Liver (tissue), 9 donors: ENCODE results near the gene MTRF1L. TPM values are rescaled to one million over a fixed set of nuclear protein-coding genes. Genes with fewer than 3 reads are reported as not detected.
"Not testable (repeated sequence)": the region's sequence is repeated elsewhere in the genome, so short reads cannot be mapped to it uniquely, and the experiment has no call there.

Experiments
- DNase-seq: peaks from one replicate; pipeline ENCODE4 v3.0.0-alpha.2; 2017; ENCODE audit warnings: low spot score
- H3K27ac ChIP-seq, 2 donors: one replicate each; pipeline ENCODE4 v1.7.0; 2013; ENCODE audit warnings: inconsistent platforms in 2 of 2, low read length in 2 of 2, control low read depth in 1 of 2, low read depth in 1 of 2, mild to moderate bottlenecking in 1 of 2
- H3K27me3 ChIP-seq, 4 donors: one replicate each; pipeline versions ENCODE4 v1.6.1 to v1.7.0; 2013; ENCODE audit warnings: low read length in 3 of 4, inconsistent platforms in 1 of 4, mild to moderate bottlenecking in 1 of 4, moderate library complexity in 1 of 4; ENCODE audit not compliant: control insufficient read depth in 4 of 4, insufficient read depth in 4 of 4
- H3K36me3 ChIP-seq, 4 donors: one replicate each; pipeline versions ENCODE4 v1.6.1 to v1.7.0; 2013; ENCODE audit warnings: low read length in 3 of 4, mild to moderate bottlenecking in 3 of 4, low read depth in 1 of 4, moderate library complexity in 1 of 4; ENCODE audit not compliant: control insufficient read depth in 4 of 4, insufficient read depth in 3 of 4
- H3K4me1 ChIP-seq, 4 donors: one replicate each; pipeline versions ENCODE4 v1.6.1 to v1.7.0; 2013; ENCODE audit warnings: low read length in 3 of 4, mild to moderate bottlenecking in 3 of 4, moderate library complexity in 1 of 4; ENCODE audit not compliant: control insufficient read depth in 4 of 4, insufficient read depth in 4 of 4
- H3K4me3 ChIP-seq, 3 donors: one replicate each; pipeline versions ENCODE4 v1.6.1 to v1.7.0; 2013; ENCODE audit warnings: low read length in 3 of 3, control low read depth in 1 of 3, low read depth in 1 of 3, mild to moderate bottlenecking in 1 of 3
- H3K9ac ChIP-seq, 2 donors: one replicate each; pipeline ENCODE4 v1.7.0; 2013; ENCODE audit warnings: low read length in 2 of 2, mild to moderate bottlenecking in 2 of 2, moderate library complexity in 2 of 2, control low read depth in 1 of 2, low read depth in 1 of 2
- H3K9me3 ChIP-seq, 4 donors: one replicate each; pipeline versions ENCODE4 v1.6.1 to v1.7.0; 2013; ENCODE audit warnings: low read length in 3 of 4; ENCODE audit not compliant: control insufficient read depth in 4 of 4
- FOXA1 ChIP-seq: IDR thresholded peaks from 2 replicates; pipeline ENCODE4 v1.6.1; 2016; ENCODE audit warnings: antibody characterized with exemption
- GABPA ChIP-seq, 2 donors: IDR thresholded peaks in 1 of 2; conservative IDR thresholded peaks in 1 of 2; 2 replicates each; pipeline ENCODE4 v1.6.1; 2016; ENCODE audit warnings: antibody characterized with exemption in 2 of 2, mild to moderate bottlenecking in 1 of 2, moderate library complexity in 1 of 2
- HNF4A ChIP-seq, 2 donors: conservative IDR thresholded peaks; 2 replicates each; pipeline ENCODE4 v1.6.1; 2016; ENCODE audit warnings: antibody characterized with exemption in 2 of 2, mild to moderate bottlenecking in 2 of 2
- HNF4G ChIP-seq: IDR thresholded peaks from 2 replicates; pipeline ENCODE4 v1.6.1; 2016; ENCODE audit warnings: antibody characterized with exemption
- NR2F2 ChIP-seq: IDR thresholded peaks from 2 replicates; pipeline ENCODE4 v1.6.1; 2016; ENCODE audit warnings: antibody characterized with exemption
- RAD21 ChIP-seq, 2 donors: IDR thresholded peaks; 2 replicates each; pipeline ENCODE4 v1.6.1; 2016; ENCODE audit warnings: antibody characterized with exemption in 2 of 2, mild to moderate bottlenecking in 2 of 2
- SP1 ChIP-seq: IDR thresholded peaks from 2 replicates; pipeline ENCODE4 v1.6.1; 2018; ENCODE audit warnings: antibody characterized with exemption, mild to moderate bottlenecking
- TAF1 ChIP-seq: conservative IDR thresholded peaks from 2 replicates; pipeline ENCODE4 v1.6.1; 2016; ENCODE audit warnings: antibody characterized with exemption, mild to moderate bottlenecking
- YY1 ChIP-seq: IDR thresholded peaks from 2 replicates; pipeline ENCODE4 v1.6.1; 2016; ENCODE audit warnings: antibody characterized with exemption, mild to moderate bottlenecking
- WGBS: extraction: QIAGEN DNeasy Blood & Tissue Kit; methylation state at CpG from one replicate; pipeline ENCODE4 v1.1.7; 2013; 5-methylcytosine and 5-hydroxymethylcytosine counted together
- polyA plus RNA-seq, 2 donors: library from polyadenylated mRNA; stranded (reverse) in 1 of 2; unstranded in 1 of 2; fragments of 200-250 nt in 1 of 2; fragments of >200 nt in 1 of 2; fragmentation: Nextera tagmentation in 1 of 2; extraction: Ambion mirVana in 1 of 2; gene quantifications; one replicate each; pipeline versions ENCODE4 v1.2.1 to v1.2.3, GENCODE V29; 2013 to 2015
- total RNA-seq, 2 donors: library from RNA; depleted of rRNA; stranded (reverse); fragments of >200 nt; gene quantifications; one replicate each; pipeline ENCODE4 v1.2.3, GENCODE V29; 2014
- TF ChIP-seq, protein P1 (sequence below): IDR thresholded peaks from 2 replicates; pipeline ENCODE4 v1.6.1; 2016; ENCODE audit warnings: antibody characterized with exemption
- TF ChIP-seq, protein P2 (sequence below): IDR thresholded peaks from 2 replicates; pipeline ENCODE4 v1.6.1; 2016; ENCODE audit warnings: antibody characterized with exemption, mild to moderate bottlenecking
- TF ChIP-seq, protein P3 (sequence below): IDR thresholded peaks from 2 replicates; pipeline ENCODE4 v1.6.1; 2016; ENCODE audit warnings: antibody characterized with exemption
- TF ChIP-seq, protein P4 (sequence below): fragments of 150-350 bp; IDR thresholded peaks from 2 replicates; pipeline ENCODE4 v1.5.1; 2017; ENCODE audit warnings: improper control_type of control experiment, low read depth, low read length; ENCODE audit not compliant: missing input control
- donor health status: healthy.
- donor health status: healthy.
- donor health status: healthy.
- donor health status: healthy.
- donor health status: healthy.

The MTRF1L gene
- total and polyA plus RNA-seq, 4 donors, result 6.1 to 11.1 (median 8.4) TPM

DNA sequence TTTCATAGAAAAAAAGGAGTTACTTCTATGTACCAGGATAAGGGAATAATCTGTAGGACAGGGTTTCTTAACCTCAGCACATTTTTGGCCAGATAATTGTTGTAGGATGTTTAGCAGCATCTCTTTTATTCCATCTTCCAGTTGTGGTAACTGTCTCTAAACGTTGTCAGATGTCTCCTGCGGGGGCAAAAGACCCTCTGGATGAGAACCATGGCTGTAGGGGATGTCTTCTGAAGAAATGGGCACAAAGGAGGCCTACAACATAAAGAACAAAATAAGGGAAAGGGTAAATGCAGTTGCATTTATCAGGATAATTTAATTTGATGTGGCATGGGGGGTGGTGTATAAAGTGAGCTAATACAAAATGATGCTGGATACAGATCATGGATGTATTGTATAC, 15.5 kb downstream of the MTRF1L start:
- no peak for TF ChIP-seq GABPA (IDR thresholded peaks at IDR 0.05 in 1 of 2, conservative IDR thresholded peaks at IDR 0.05 in 1 of 2)
- TF ChIP-seq TAF1, result no peak
- TF ChIP-seq HNF4G, result no peak
- TF ChIP-seq, protein P1, sequence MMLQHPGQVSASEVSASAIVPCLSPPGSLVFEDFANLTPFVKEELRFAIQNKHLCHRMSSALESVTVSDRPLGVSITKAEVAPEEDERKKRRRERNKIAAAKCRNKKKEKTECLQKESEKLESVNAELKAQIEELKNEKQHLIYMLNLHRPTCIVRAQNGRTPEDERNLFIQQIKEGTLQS, result no peak
- DNase-seq, result no peak
- no peaks in the 10 kb centered on the region for H3K27me3 ChIP-seq
- no peak overlapping the region for H3K27ac ChIP-seq
- no peak overlapping the region for H3K4me3 ChIP-seq
- WGBS, result 87% methylated on average over 2 of the region's 2 CpGs
- H3K9ac ChIP-seq, result no peak overlapping the region
- H3K9me3 ChIP-seq, result no peaks in the 10 kb centered on the region
- H3K36me3 ChIP-seq, result peaks cover 0 to 5% (median 2%) of the 10 kb centered on the region in 4 donors
- peaks cover 7 to 18% (median 11%) of the 10 kb centered on the region in 4 donors for H3K4me1 ChIP-seq

DNA sequence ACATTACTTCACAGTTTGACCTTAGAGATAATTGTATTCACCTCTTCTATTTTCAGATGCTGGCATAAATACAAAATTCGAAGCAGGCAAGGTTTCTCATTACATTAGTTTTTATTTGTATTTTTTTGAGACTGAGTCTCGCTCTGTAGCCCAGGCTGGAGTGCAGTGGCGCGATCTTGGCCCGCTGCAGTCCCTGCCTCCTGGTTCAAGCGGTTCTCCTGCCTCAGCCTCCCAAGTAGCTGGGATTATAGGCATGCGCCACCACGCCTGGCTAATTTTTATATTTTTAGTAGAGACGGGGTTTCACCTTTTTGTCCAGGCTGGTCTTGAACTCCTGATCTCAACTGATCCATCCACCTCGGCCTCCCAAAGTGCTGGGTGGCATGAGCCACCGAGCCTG, 17.2 kb downstream of the MTRF1L start:
- not testable (repeated sequence) for DNase-seq, H3K9ac ChIP-seq, H3K27me3 ChIP-seq, H3K36me3 ChIP-seq, H3K4me3 ChIP-seq, H3K9me3 ChIP-seq, H3K27ac ChIP-seq
- peaks cover 8 to 18% (median 13%) of the 10 kb centered on the region in 4 donors for H3K4me1 ChIP-seq
- WGBS, result 94% methylated on average over 11 of the region's 11 CpGs

DNA sequence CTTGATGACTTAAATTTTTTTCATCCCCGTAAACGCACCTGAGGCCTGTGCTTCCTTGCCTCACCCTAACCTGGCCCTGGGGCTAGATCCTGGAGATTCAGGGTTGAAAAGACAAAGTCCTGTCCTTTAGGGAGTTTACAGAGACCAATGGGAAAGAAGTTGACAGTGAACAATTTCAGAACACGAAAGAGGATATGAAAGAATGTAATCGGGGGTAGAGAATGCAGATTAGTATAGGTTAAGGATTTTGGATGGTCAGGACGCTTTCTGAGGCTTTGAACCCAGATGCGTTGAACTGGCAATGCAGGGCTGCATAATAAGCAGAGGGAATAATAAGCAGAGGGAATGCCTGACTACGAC, 18.0 kb downstream of the MTRF1L start:
- H3K36me3 ChIP-seq, result no peaks in the 10 kb centered on the region
- H3K27ac ChIP-seq, result peak overlapping the region; percentile 86 to 98
- 18% methylated on average over 7 of the region's 7 CpGs for WGBS
- TF ChIP-seq, protein P2, sequence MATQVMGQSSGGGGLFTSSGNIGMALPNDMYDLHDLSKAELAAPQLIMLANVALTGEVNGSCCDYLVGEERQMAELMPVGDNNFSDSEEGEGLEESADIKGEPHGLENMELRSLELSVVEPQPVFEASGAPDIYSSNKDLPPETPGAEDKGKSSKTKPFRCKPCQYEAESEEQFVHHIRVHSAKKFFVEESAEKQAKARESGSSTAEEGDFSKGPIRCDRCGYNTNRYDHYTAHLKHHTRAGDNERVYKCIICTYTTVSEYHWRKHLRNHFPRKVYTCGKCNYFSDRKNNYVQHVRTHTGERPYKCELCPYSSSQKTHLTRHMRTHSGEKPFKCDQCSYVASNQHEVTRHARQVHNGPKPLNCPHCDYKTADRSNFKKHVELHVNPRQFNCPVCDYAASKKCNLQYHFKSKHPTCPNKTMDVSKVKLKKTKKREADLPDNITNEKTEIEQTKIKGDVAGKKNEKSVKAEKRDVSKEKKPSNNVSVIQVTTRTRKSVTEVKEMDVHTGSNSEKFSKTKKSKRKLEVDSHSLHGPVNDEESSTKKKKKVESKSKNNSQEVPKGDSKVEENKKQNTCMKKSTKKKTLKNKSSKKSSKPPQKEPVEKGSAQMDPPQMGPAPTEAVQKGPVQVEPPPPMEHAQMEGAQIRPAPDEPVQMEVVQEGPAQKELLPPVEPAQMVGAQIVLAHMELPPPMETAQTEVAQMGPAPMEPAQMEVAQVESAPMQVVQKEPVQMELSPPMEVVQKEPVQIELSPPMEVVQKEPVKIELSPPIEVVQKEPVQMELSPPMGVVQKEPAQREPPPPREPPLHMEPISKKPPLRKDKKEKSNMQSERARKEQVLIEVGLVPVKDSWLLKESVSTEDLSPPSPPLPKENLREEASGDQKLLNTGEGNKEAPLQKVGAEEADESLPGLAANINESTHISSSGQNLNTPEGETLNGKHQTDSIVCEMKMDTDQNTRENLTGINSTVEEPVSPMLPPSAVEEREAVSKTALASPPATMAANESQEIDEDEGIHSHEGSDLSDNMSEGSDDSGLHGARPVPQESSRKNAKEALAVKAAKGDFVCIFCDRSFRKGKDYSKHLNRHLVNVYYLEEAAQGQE, result no peak
- TF ChIP-seq SP1, result no peak
- no peak for TF ChIP-seq NR2F2
- TF ChIP-seq RAD21 (IDR thresholded peaks at IDR 0.05), result no peak
- TF ChIP-seq, protein P3, sequence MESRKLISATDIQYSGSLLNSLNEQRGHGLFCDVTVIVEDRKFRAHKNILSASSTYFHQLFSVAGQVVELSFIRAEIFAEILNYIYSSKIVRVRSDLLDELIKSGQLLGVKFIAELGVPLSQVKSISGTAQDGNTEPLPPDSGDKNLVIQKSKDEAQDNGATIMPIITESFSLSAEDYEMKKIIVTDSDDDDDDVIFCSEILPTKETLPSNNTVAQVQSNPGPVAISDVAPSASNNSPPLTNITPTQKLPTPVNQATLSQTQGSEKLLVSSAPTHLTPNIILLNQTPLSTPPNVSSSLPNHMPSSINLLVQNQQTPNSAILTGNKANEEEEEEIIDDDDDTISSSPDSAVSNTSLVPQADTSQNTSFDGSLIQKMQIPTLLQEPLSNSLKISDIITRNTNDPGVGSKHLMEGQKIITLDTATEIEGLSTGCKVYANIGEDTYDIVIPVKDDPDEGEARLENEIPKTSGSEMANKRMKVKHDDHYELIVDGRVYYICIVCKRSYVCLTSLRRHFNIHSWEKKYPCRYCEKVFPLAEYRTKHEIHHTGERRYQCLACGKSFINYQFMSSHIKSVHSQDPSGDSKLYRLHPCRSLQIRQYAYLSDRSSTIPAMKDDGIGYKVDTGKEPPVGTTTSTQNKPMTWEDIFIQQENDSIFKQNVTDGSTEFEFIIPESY, result no peak
- no peak for TF ChIP-seq FOXA1
- no peak for TF ChIP-seq YY1
- TF ChIP-seq HNF4A (conservative IDR thresholded peaks at IDR 0.05), result no peak
- no peak for TF ChIP-seq TAF1
- no peak for TF ChIP-seq HNF4G
- TF ChIP-seq, protein P4, sequence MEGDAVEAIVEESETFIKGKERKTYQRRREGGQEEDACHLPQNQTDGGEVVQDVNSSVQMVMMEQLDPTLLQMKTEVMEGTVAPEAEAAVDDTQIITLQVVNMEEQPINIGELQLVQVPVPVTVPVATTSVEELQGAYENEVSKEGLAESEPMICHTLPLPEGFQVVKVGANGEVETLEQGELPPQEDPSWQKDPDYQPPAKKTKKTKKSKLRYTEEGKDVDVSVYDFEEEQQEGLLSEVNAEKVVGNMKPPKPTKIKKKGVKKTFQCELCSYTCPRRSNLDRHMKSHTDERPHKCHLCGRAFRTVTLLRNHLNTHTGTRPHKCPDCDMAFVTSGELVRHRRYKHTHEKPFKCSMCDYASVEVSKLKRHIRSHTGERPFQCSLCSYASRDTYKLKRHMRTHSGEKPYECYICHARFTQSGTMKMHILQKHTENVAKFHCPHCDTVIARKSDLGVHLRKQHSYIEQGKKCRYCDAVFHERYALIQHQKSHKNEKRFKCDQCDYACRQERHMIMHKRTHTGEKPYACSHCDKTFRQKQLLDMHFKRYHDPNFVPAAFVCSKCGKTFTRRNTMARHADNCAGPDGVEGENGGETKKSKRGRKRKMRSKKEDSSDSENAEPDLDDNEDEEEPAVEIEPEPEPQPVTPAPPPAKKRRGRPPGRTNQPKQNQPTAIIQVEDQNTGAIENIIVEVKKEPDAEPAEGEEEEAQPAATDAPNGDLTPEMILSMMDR, result no peak
- no peak for DNase-seq
- H3K9me3 ChIP-seq, result no peaks in the 10 kb centered on the region
- H3K27me3 ChIP-seq, result no peaks in the 10 kb centered on the region
- H3K4me3 ChIP-seq, result peak overlapping the region; percentile 19 to 89 (median 53)
- H3K4me1 ChIP-seq, result peaks cover 8 to 18% (median 13%) of the 10 kb centered on the region in 4 donors
- H3K9ac ChIP-seq, result peak overlapping the region in 1 of 2 donors; percentile 73
